CD14-positive monocyte (primary cell): ENCODE measurements around the gene LMO7. TPM values are rescaled to one million over a fixed set of nuclear protein-coding genes. Genes with fewer than 3 reads are reported as not detected.
"Not testable (repeated sequence)": the region's sequence is repeated elsewhere in the genome, so short reads cannot be mapped to it uniquely, and the experiment has no call there.

Experiments used
- DNase-seq, 3 donors: peaks; one replicate each; pipeline ENCODE4 v3.0.0-alpha.2; 2011 to 2022
- H2AFZ ChIP-seq: 2 replicates; pipeline ENCODE4 v1.6.0; 2012; ENCODE audit warnings: mild to moderate bottlenecking, low read depth, low read length, inconsistent platforms; ENCODE audit not compliant: insufficient read depth, poor library complexity, severe bottlenecking
- H3K27ac ChIP-seq, 2 donors: 1 replicate in 1 of 2; 2 replicates in 1 of 2; pipeline ENCODE4 v1.5.1; 2012 to 2013; ENCODE audit warnings: low read length in 2 of 2, control low read depth in 1 of 2, inconsistent platforms in 1 of 2, low read depth in 1 of 2, mild to moderate bottlenecking in 1 of 2
- H3K27me3 ChIP-seq, 2 donors: one replicate each; pipeline versions ENCODE4 v1.6.0 to v1.6.1; 2011 to 2013; ENCODE audit warnings: low read length in 2 of 2; ENCODE audit not compliant: control insufficient read depth in 2 of 2, insufficient read depth in 2 of 2
- H3K36me3 ChIP-seq, 2 donors: replicated peaks in 1 of 2; 1 replicate in 1 of 2; 2 replicates in 1 of 2; pipeline versions ENCODE4 v1.5.1 to v1.6.1; 2012 to 2013; ENCODE audit warnings: low read length in 2 of 2, control low read depth in 1 of 2, inconsistent platforms in 1 of 2, mild to moderate bottlenecking in 1 of 2; ENCODE audit not compliant: insufficient read depth in 2 of 2, control insufficient read depth in 1 of 2
- H3K4me1 ChIP-seq, 2 donors: 1 replicate in 1 of 2; 2 replicates in 1 of 2; pipeline versions ENCODE4 v1.5.1 to v1.6.1; 2012 to 2013; ENCODE audit warnings: low read length in 2 of 2, control low read depth in 1 of 2, inconsistent platforms in 1 of 2, mild to moderate bottlenecking in 1 of 2, moderate library complexity in 1 of 2; ENCODE audit not compliant: insufficient read depth in 2 of 2, control insufficient read depth in 1 of 2
- H3K4me2 ChIP-seq: replicated peaks from 2 replicates; pipeline ENCODE3; 2012; ENCODE audit warnings: low read length, moderate library complexity, mild to moderate bottlenecking; ENCODE audit not compliant: poor library complexity, severe bottlenecking; ENCODE audit errors: extremely low read depth
- H3K4me3 ChIP-seq, 3 experiments: fragments of 200-600 bp in 1 of 3; sonication (generic) in 1 of 3; replicated peaks in 1 of 3; 1 replicate in 2 of 3; 2 replicates in 1 of 3; pipeline ENCODE4 v1.5.1; 2011 to 2013; ENCODE audit warnings: low read length in 3 of 3, mild to moderate bottlenecking in 3 of 3, control low read depth in 2 of 3, low read depth in 2 of 3, inconsistent platforms in 1 of 3, moderate library complexity in 1 of 3
- H3K79me2 ChIP-seq: 2 replicates; pipeline ENCODE4 v1.6.0; 2012; ENCODE audit warnings: mild to moderate bottlenecking, control low read depth, inconsistent platforms, low read length, moderate library complexity; ENCODE audit not compliant: insufficient read depth
- H3K9ac ChIP-seq: 2 replicates; pipeline ENCODE4 v1.6.0; 2017; ENCODE audit warnings: low read length, mild to moderate bottlenecking; ENCODE audit not compliant: insufficient read depth, poor library complexity, severe bottlenecking
- H3K9me3 ChIP-seq, 2 donors: replicated peaks in 1 of 2; 1 replicate in 1 of 2; 2 replicates in 1 of 2; pipeline versions ENCODE4 v1.5.1 to v1.6.1; 2012 to 2013; ENCODE audit warnings: low read length in 2 of 2, control low read depth in 1 of 2; ENCODE audit not compliant: control insufficient read depth in 1 of 2, insufficient read depth in 1 of 2
- H4K20me1 ChIP-seq: 2 replicates; pipeline ENCODE4 v1.6.0; 2012; ENCODE audit warnings: mild to moderate bottlenecking, low read length, control low read depth, moderate library complexity; ENCODE audit not compliant: insufficient read depth
- H3K27ac Mint-ChIP-seq, 7 donors: one replicate each; pipeline ENCODE4 v1.8.0; 2020; ENCODE audit warnings: mild to moderate bottlenecking in 7 of 7, mixed read lengths in 7 of 7, moderate library complexity in 6 of 7, inconsistent platforms in 2 of 7
- H3K27me3 Mint-ChIP-seq, 3 donors: one replicate each; pipeline ENCODE4 v1.8.0; 2021 to 2022; ENCODE audit warnings: low read depth in 3 of 3, mild to moderate bottlenecking in 3 of 3, mixed read lengths in 3 of 3, moderate library complexity in 3 of 3, inconsistent platforms in 1 of 3
- H3K36me3 Mint-ChIP-seq, 2 donors: one replicate each; pipeline ENCODE4 v1.8.0; 2020; ENCODE audit warnings: mixed read lengths in 2 of 2, inconsistent platforms in 1 of 2, mild to moderate bottlenecking in 1 of 2
- H3K4me1 Mint-ChIP-seq: one replicate; pipeline ENCODE4 v1.8.0; 2020; ENCODE audit warnings: mild to moderate bottlenecking, mixed read lengths
- H3K4me3 Mint-ChIP-seq, 2 donors: one replicate each; pipeline ENCODE4 v1.8.0; 2020; ENCODE audit warnings: mild to moderate bottlenecking in 2 of 2, mixed read lengths in 2 of 2, moderate library complexity in 1 of 2
- H3K9me3 Mint-ChIP-seq, 7 donors: one replicate each; pipeline ENCODE4 v1.8.0; 2020 to 2022; ENCODE audit warnings: mixed read lengths in 7 of 7, mild to moderate bottlenecking in 6 of 7, moderate library complexity in 6 of 7, inconsistent platforms in 2 of 7
- CTCF ChIP-seq: fragments of 200-600 bp; IDR thresholded peaks from one replicate; pipeline ENCODE4 v1.8.0; 2022; ENCODE audit warnings: antibody characterized with exemption, mild to moderate bottlenecking
- WGBS: methylation state at CpG from one replicate; pipeline ENCODE4 v1.1.5; 2013; ENCODE audit warnings: missing lambda C conversion rate; ENCODE audit not compliant: insufficient coverage; 5-methylcytosine and 5-hydroxymethylcytosine counted together
- intact Hi-C, 2 donors: fragments of 100-400 bp; cut with micrococcal nuclease; formaldehyde crosslinking; loops; one replicate each; pipeline versions ENCODE4 v1.15.0 to v1.15.1; 2023
- polyA plus RNA-seq, 3 donors: library from polyadenylated mRNA; depleted of rRNA in 1 of 3; unstranded in 2 of 3; stranded (reverse) in 1 of 3; fragments of 300-500 nt in 2 of 3; fragments of >200 nt in 1 of 3; fragmentation: Illumina TruSeq in 2 of 3; gene quantifications; 1 replicate in 2 of 3; 2 replicates in 1 of 3; pipeline ENCODE4 v1.2.3, GENCODE V29; 2012 to 2021

The LMO7 gene
- polyA plus RNA-seq, 3 donors: 0.79 to 1.6 (median 0.90) TPM

GRCh38 chr13:75726306-75726705, 90.2 kb downstream of the LMO7 start:
- H3K4me3 ChIP-seq: no peak overlapping the region
- no peaks in the 10 kb centered on the region for H3K27me3 ChIP-seq
- Mint-ChIP-seq H3K9me3 (peaks cover 0 to 6% (median 2%) of the 10 kb centered on the region in 7 donors), H3K27me3 (no peaks in the 10 kb centered on the region), H3K27ac (no peak overlapping the region), H3K4me3 (no peak overlapping the region), H3K36me3 (no peaks in the 10 kb centered on the region), H3K4me1 (no peaks in the 10 kb centered on the region)
- no peaks in the 10 kb centered on the region for H3K36me3 ChIP-seq
- no peaks in the 10 kb centered on the region for H3K9me3 ChIP-seq
- H3K27ac ChIP-seq: no peak overlapping the region
- TF ChIP-seq CTCF: no peak
- no peaks in the 10 kb centered on the region for H4K20me1 ChIP-seq
- DNase-seq: no peak
- H2AFZ ChIP-seq: no peak overlapping the region
- H3K79me2 ChIP-seq: no peaks in the 10 kb centered on the region
- no peak overlapping the region for H3K4me2 ChIP-seq
- intact Hi-C loops: no loop called here
- H3K4me1 ChIP-seq: no peaks in the 10 kb centered on the region
- no peak overlapping the region for H3K9ac ChIP-seq
- WGBS: 94% methylated on average over 2 of the region's 2 CpGs

GRCh38 chr13:75733113-75733512, 97.0 kb downstream of the LMO7 start:
- intact Hi-C loops, H3K27ac Mint-ChIP-seq: not testable (repeated sequence)
- no CpG with 5 or more reads among the region's 11 CpGs for WGBS

More at GRCh38 chr13:75733113-75733512, 97.0 kb downstream of the LMO7 start:
- H4K20me1 ChIP-seq, H3K4me1 Mint-ChIP-seq, H3K79me2 ChIP-seq, H2AFZ ChIP-seq, H3K27ac ChIP-seq, H3K27me3 Mint-ChIP-seq, H3K36me3 ChIP-seq, H3K9ac ChIP-seq, H3K27me3 ChIP-seq, DNase-seq, H3K4me1 ChIP-seq, H3K4me2 ChIP-seq, H3K36me3 Mint-ChIP-seq, H3K4me3 Mint-ChIP-seq, H3K4me3 ChIP-seq: not testable (repeated sequence)
- peaks cover 0 to 15% of the 10 kb centered on the region in 2 donors for H3K9me3 ChIP-seq
- peaks cover 15 to 26% (median 19%) of the 10 kb centered on the region in 7 donors for H3K9me3 Mint-ChIP-seq
